Measurements from ENCODE around the gene ARMC9. TPM values are rescaled to one million over a fixed set of nuclear protein-coding genes. Genes with fewer than 3 reads are reported as not detected.

Gene ARMC9
- total RNA-seq, 4 donors from 2014 or later: 0.20 to 7.2 (median 3.2) TPM

DNA sequence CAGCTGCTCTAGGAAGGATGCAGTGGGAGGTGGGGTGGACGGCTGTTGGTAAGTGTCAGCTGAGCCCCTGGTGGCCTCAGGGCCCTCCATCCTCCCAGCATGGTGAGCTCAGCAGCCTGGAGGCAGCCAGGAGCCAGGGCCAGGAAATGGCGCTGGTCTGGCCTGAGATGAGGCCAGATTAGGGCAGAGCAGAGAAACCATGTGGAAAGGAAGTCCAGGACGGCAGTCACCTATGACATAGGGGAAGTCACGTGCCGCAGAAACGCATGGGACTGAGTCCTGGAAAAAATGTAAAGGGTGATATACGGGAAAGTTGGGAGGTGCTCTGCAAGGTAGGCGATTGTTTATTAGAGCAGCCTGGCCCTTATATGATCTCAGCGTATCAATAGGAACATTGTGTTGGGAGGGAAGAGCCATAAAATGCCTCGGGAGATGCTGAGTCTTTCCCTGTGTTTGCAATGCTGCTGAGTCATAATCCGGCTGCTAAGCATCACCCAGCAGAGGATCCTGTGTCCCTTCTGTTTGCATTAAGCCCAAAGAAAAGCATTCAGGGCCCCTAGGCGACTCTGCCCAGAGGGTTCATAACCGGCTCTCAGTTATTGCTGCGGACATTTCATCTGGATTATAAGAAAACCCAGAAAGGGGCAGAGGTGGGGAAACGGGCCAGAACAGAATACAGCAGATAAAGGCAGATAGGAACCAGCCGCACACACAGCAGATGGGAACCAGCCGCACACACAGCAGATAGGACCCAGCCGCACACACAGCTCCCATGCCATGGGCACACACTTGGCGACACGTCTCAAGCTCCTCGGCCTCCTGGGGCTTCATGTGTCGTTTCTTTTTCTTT, 166.8 kb downstream of the ARMC9 start:
- no peak overlapping the region for H3K27ac ChIP-seq
- H3K36me3 ChIP-seq: no peaks in the 10 kb centered on the region
- H3K9me3 ChIP-seq: no peaks in the 10 kb centered on the region
- in situ Hi-C loops (cut with MboI; ENCODE audit: low sequenced_read_pairs in 4 of 4): no loop called here
- no peak for DNase-seq
- TF ChIP-seq, protein P1, sequence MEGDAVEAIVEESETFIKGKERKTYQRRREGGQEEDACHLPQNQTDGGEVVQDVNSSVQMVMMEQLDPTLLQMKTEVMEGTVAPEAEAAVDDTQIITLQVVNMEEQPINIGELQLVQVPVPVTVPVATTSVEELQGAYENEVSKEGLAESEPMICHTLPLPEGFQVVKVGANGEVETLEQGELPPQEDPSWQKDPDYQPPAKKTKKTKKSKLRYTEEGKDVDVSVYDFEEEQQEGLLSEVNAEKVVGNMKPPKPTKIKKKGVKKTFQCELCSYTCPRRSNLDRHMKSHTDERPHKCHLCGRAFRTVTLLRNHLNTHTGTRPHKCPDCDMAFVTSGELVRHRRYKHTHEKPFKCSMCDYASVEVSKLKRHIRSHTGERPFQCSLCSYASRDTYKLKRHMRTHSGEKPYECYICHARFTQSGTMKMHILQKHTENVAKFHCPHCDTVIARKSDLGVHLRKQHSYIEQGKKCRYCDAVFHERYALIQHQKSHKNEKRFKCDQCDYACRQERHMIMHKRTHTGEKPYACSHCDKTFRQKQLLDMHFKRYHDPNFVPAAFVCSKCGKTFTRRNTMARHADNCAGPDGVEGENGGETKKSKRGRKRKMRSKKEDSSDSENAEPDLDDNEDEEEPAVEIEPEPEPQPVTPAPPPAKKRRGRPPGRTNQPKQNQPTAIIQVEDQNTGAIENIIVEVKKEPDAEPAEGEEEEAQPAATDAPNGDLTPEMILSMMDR (IDR thresholded peaks at IDR 0.05 in 4 of 5, conservative IDR thresholded peaks at IDR 0.05 in 1 of 5): no peak
- no peak for TF ChIP-seq POLR2A (IDR thresholded peaks at IDR 0.05)
- intact Hi-C loops (cut with DNase I; ENCODE audit: low total_unique reads): no loop called here
- no peaks in the 10 kb centered on the region for H3K4me1 ChIP-seq
- no peaks in the 10 kb centered on the region for H3K27me3 ChIP-seq
- no peak for ATAC-seq
- H3K4me3 ChIP-seq: no peak overlapping the region

DNA sequence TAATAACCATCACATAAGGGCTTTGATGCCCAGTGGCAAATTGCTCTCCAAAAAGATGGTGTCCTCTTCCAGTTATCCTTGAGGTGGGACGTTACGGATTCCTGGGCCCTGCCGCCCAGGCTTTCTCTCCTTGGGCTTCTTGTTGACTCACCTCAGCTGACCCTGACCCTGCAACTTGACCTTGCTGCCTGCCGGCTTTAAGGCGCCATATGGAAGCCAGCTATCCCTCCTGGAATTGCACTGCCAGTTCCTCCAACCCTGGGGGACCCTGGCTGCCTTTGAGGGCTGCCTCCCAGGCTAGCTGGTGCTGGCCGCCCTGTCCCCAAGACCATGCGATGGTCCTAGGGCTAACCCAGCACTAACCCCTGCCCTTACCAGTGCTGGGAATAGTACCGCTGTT, 168.7 kb downstream of the ARMC9 start:
- intact Hi-C loops (cut with DNase I; ENCODE audit: low total_unique reads) (no loop called here), in situ Hi-C loops (cut with MboI; ENCODE audit: low sequenced_read_pairs in 4 of 4) (no loop called here)
- no peaks in the 10 kb centered on the region for H3K9me3 ChIP-seq
- H3K4me3 ChIP-seq: no peak overlapping the region
- ATAC-seq (no peak), DNase-seq (no peak)
- no peaks in the 10 kb centered on the region for H3K27me3 ChIP-seq
- H3K4me1 ChIP-seq: no peaks in the 10 kb centered on the region
- no peak overlapping the region for H3K27ac ChIP-seq
- H3K36me3 ChIP-seq: no peaks in the 10 kb centered on the region
- TF ChIP-seq, protein P1 (IDR thresholded peaks at IDR 0.05 in 4 of 5, conservative IDR thresholded peaks at IDR 0.05 in 1 of 5): no peak
- TF ChIP-seq POLR2A (IDR thresholded peaks at IDR 0.05): no peak

DNA sequence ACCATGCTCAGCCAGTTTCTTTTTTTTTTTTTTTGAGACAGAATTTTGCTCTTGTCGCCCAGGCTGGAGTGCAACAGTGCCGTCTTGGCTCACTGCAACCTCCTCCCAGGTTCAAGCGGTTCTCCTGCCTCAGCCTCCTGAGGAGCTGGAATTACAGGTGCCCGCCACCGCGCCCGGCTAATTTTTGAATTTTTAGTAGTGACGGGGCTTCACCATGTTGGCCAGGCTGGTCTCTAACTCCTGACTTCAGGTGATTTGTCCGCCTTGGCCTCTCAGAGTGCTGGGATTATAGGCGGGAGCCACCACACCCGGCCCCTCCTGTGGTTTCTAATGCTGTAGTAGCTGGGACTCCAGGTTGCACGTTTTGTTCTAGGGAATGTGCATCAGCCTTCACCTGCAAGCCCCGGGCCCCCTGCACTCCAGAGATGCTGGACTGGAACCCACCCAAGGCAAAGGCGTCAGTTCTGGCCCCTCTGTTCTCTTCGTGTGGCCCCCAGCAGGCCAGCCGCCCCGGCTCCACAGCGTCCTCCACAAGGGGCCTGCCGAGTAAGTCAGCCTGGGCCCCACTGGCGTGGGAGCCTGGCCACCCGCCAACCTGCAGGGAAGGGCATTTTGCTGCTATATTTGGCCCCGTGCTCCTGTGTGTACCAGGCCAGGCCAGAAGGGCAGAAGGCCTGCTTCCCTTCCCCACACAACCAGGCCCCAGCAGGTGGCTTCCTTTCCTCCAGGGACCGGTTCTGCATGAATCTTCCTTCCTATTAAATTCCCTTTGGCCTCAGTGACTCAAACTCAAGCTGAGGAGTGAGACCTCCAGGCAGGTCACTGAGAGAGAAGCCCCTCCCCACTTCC, 171.4 kb downstream of the ARMC9 start:
- no peaks in the 10 kb centered on the region for H3K4me1 ChIP-seq
- no peak for ATAC-seq

DNA sequence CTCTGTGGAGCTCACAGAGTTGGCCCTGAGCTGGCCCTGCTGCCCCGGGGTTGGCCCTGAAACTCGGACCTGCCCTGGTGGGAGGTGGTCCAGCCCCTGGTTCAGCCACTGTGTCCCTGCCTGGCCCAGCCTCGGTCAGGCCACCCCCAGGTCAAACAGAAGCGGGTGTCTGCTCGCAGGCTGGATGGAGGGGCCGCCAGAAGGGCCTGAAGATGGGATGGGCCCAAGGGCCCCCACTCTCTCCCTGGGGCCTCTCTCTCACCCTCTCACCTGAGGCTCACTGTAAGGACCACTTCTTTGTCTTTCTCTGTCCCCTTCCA, 172.0 kb downstream of the ARMC9 start:
- Histone ChIP-seq H3K36me3 (no peaks in the 10 kb centered on the region), H3K27me3 (peaks cover 0 to under 1% (median 0%) of the 10 kb centered on the region in 3 donors), H3K27ac (no peak overlapping the region), H3K4me1 (no peaks in the 10 kb centered on the region), H3K9me3 (no peaks in the 10 kb centered on the region), H3K4me3 (no peak overlapping the region)
- intact Hi-C loops (cut with DNase I; ENCODE audit: low total_unique reads): no loop called here
- in situ Hi-C loops (cut with MboI; ENCODE audit: low sequenced_read_pairs in 4 of 4): no loop called here
- DNase-seq (no peak), ATAC-seq (no peak)
- no peak for TF ChIP-seq POLR2A (IDR thresholded peaks at IDR 0.05)
- TF ChIP-seq, protein P1 (IDR thresholded peaks at IDR 0.05 in 4 of 5, conservative IDR thresholded peaks at IDR 0.05 in 1 of 5): no peak

More for the DNA sequence above, 171.4 kb downstream of the ARMC9 start:
- TF ChIP-seq, protein P1 (IDR thresholded peaks at IDR 0.05 in 4 of 5, conservative IDR thresholded peaks at IDR 0.05 in 1 of 5): no peak
- no peak for TF ChIP-seq POLR2A (IDR thresholded peaks at IDR 0.05)
- DNase-seq: no peak
- Histone ChIP-seq H3K4me3 (no peak overlapping the region), H3K27me3 (no peaks in the 10 kb centered on the region), H3K9me3 (no peaks in the 10 kb centered on the region), H3K27ac (no peak overlapping the region), H3K36me3 (no peaks in the 10 kb centered on the region)
- intact Hi-C loops (cut with DNase I; ENCODE audit: low total_unique reads) (no loop called here), in situ Hi-C loops (cut with MboI; ENCODE audit: low sequenced_read_pairs in 4 of 4) (no loop called here)

All from gastrocnemius medialis (tissue), 4 donors.